ENCODE measurements around the gene ATAT1. TPM values are rescaled to one million over a fixed set of nuclear protein-coding genes. Genes with fewer than 3 reads are reported as not detected.

The ATAT1 gene
- total and polyA plus RNA-seq, 2 of the 13 experiments (the other 11 are each of a cell fraction or from before 2014, with no cell fraction given), result 9.2 to 23.6 TPM

- TF ChIP-seq DMTF1 (CRISPR knock-in tag; IDR thresholded peaks at IDR 0.05) (no peak), DMAP1 (CRISPR knock-in tag; IDR thresholded peaks at IDR 0.05) (peak; percentile 69; the same call in 1 of the 2 replicates), RAD51 (IDR thresholded peaks at IDR 0.05; ENCODE audit: borderline replicate concordance) (no peak), DPF2 (CRISPR knock-in tag; IDR thresholded peaks at IDR 0.05; ENCODE audit: borderline replicate concordance, low read depth) (no peak), ZSCAN12 (CRISPR knock-in tag; IDR thresholded peaks at IDR 0.05) (no peak), HMGA1 (CRISPR knock-in tag; conservative IDR thresholded peaks at IDR 0.05) (no peak), ZNF275 (CRISPR knock-in tag; IDR thresholded peaks at IDR 0.05; ENCODE audit: borderline replicate concordance) (no peak; the same call in 1 of the 2 replicates), CENPBD1 (CRISPR knock-in tag; IDR thresholded peaks at IDR 0.05; ENCODE audit: borderline replicate concordance, low read depth) (no peak), ATRX (CRISPR knock-in tag; IDR thresholded peaks at IDR 0.05; ENCODE audit: borderline replicate concordance) (no peak), CAMTA2 (CRISPR knock-in tag; IDR thresholded peaks at IDR 0.05; ENCODE audit: borderline replicate concordance) (0 out of 2 replicates have a peak, but pooled peaks have one; percentile 66), SRY (CRISPR knock-in tag; IDR thresholded peaks at IDR 0.05) (no peak; the same call in 1 of the 2 replicates), ARID4A (CRISPR knock-in tag; IDR thresholded peaks at IDR 0.05; ENCODE audit: borderline replicate concordance) (peak; percentile 61), NFYC (CRISPR knock-in tag; IDR thresholded peaks at IDR 0.05) (no peak), BCL6 (CRISPR knock-in tag; IDR thresholded peaks at IDR 0.05) (no peak), ZBED4 (CRISPR knock-in tag; IDR thresholded peaks at IDR 0.05; ENCODE audit: borderline replicate concordance) (no peak), CCAR2 (optimal IDR thresholded peaks at IDR 0.05; ENCODE audit: low read depth, low read length) (no peak), ZNF572 (CRISPR knock-in tag; IDR thresholded peaks at IDR 0.05) (no peak)
Observed at GRCh38 chr6:30686908-30687658, 60.4 kb downstream of the ATAT1 start (continued).
